Retinal pigment epithelial cell (primary cell): ENCODE results near the gene NEO1.

Source experiments
- DNase-seq: peaks from one replicate; pipeline ENCODE4 v3.0.0-alpha.2; 2010; ENCODE audit warnings: low read depth
- H3K4me3 ChIP-seq: 2 replicates; pipeline ENCODE4 v1.5.1; 2011; ENCODE audit warnings: mild to moderate bottlenecking, low read length, control low read depth, moderate library complexity
- TF ChIP-seq, protein P1 (sequence below): conservative IDR thresholded peaks from 2 replicates; pipeline ENCODE4 v1.5.1; 2011; ENCODE audit warnings: low read depth, low read length, control low read depth, inconsistent platforms

The NEO1 gene

DNA sequence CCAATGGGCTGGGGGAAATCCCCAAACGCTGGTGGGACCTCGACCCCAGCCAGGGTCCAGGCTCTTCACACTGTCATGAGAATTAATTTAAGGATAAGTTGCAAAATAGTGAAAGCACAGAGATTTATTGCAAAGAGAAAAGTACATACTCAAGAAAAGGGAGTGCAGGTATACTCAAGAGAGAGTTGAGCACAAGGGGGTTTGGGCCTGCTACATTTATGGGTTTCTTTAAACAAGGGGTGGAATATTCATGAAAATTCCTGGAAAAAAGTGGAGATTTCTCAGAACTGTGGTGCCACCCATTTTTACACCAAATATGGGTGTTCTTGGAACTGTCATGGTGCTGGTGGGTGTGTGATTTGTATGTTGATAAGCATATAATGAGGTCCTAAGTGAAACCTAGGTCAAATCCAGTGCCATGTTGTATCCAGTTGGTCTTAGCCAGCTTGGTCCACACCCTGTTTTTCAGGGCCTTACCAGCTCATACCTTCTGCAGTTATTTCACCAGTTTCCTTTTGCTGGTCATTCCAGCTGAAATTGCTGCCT is 32.6 kb upstream of the NEO1 start:
- TF ChIP-seq, protein P1, sequence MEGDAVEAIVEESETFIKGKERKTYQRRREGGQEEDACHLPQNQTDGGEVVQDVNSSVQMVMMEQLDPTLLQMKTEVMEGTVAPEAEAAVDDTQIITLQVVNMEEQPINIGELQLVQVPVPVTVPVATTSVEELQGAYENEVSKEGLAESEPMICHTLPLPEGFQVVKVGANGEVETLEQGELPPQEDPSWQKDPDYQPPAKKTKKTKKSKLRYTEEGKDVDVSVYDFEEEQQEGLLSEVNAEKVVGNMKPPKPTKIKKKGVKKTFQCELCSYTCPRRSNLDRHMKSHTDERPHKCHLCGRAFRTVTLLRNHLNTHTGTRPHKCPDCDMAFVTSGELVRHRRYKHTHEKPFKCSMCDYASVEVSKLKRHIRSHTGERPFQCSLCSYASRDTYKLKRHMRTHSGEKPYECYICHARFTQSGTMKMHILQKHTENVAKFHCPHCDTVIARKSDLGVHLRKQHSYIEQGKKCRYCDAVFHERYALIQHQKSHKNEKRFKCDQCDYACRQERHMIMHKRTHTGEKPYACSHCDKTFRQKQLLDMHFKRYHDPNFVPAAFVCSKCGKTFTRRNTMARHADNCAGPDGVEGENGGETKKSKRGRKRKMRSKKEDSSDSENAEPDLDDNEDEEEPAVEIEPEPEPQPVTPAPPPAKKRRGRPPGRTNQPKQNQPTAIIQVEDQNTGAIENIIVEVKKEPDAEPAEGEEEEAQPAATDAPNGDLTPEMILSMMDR = no peak
- DNase-seq = no peak
- H3K4me3 ChIP-seq = no peak overlapping the region

- no peak for DNase-seq
- TF ChIP-seq, protein P1 = no peak
- H3K4me3 ChIP-seq = no peak overlapping the region
Measured at GRCh38 chr15:73021139-73021621, 31.1 kb upstream of the NEO1 start.

- DNase-seq = no peak
- TF ChIP-seq, protein P1 = no peak
- no peak overlapping the region for H3K4me3 ChIP-seq
Measured at GRCh38 chr15:73022161-73022560, 30.1 kb upstream of the NEO1 start.

GRCh38 chr15:73023071-73023470 is 29.2 kb upstream of the NEO1 start:
- no peak overlapping the region for H3K4me3 ChIP-seq
- no peak for DNase-seq
- TF ChIP-seq, protein P1 = no peak

GRCh38 chr15:73024168-73024567 is 28.1 kb upstream of the NEO1 start:
- no peak overlapping the region for H3K4me3 ChIP-seq
- TF ChIP-seq, protein P1 = no peak
- DNase-seq = no peak

DNA sequence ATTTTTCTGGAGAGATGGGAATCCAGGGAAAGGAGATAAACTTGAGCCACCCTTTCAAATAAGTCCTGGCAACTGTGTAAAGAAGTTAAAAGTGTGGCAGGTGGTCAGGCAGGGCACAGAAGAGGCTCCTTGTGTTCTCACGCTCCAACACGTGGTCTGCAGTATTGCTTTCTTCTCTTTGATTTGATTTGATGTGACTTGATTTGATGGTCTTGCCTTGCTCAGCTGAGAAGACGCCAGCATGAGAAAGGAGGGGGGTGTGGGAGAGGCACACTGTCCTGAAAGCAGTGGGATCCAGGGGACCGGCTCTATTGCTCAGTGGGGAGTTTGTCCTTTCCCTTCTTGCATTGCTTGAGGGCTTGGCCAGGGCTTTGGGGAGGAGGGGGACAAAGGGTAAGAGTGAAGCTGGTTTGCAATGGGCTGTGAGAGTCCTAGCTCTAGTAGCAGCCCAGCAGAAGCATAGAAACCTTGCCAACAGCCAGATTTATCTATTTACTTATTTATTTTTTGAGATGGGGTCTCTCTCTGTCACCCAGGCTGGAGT is 25.7 kb upstream of the NEO1 start:
- no peak overlapping the region for H3K4me3 ChIP-seq
- no peak for DNase-seq
- TF ChIP-seq, protein P1 = no peak

- no peak overlapping the region for H3K4me3 ChIP-seq
- TF ChIP-seq, protein P1 = no peak
- no peak for DNase-seq
Measured at GRCh38 chr15:73028031-73028430, 24.2 kb upstream of the NEO1 start.
